Mesothelial cell of epicardium (in vitro differentiated cells): ENCODE data around the gene VPS13C. TPM values are rescaled to one million over a fixed set of nuclear protein-coding genes. Genes with fewer than 3 reads are reported as not detected.
A peak's percentile ranks its signal among the peaks of the same experiment; 100 is the strongest.

Source experiments
- DNase-seq, 2 experiments: peaks; one replicate each; pipeline ENCODE4 v3.0.0; 2021; ENCODE audit warnings: low spot score in 2 of 2; ENCODE audit not compliant: unreplicated experiment in 2 of 2
- H3K27ac Mint-ChIP-seq: 2 replicates; pipeline ENCODE4 v1.8.0; 2021; ENCODE audit warnings: mixed read lengths
- H3K27me3 Mint-ChIP-seq: 2 replicates; pipeline ENCODE4 v1.8.0; 2021; ENCODE audit warnings: low read depth, mixed read lengths
- H3K36me3 Mint-ChIP-seq: 2 replicates; pipeline ENCODE4 v1.8.0; 2021; ENCODE audit warnings: mixed read lengths
- H3K4me1 Mint-ChIP-seq: 2 replicates; pipeline ENCODE4 v1.8.0; 2021; ENCODE audit warnings: mixed read lengths
- H3K4me3 Mint-ChIP-seq: 2 replicates; pipeline ENCODE4 v1.8.0; 2021; ENCODE audit warnings: mild to moderate bottlenecking, moderate library complexity, mixed read lengths
- H3K9me3 Mint-ChIP-seq: 2 replicates; pipeline ENCODE4 v1.8.0; 2021; ENCODE audit warnings: mixed read lengths
- CTCF ChIP-seq: fragments of 200-600 bp; sonication (generic); IDR thresholded peaks from one replicate; pipeline ENCODE4 v1.5.0; 2021; ENCODE audit warnings: antibody characterized with exemption; ENCODE audit not compliant: unreplicated experiment
- total RNA-seq: library from RNA; stranded (reverse); gene quantifications from 3 replicates; pipeline ENCODE4 v1.2.1, GENCODE V29; 2021

Gene VPS13C
- total RNA-seq, 1 donor from 2014 or later, result 44.7 TPM

- H3K4me1 Mint-ChIP-seq, result no peaks in the 10 kb centered on the region
- no peak overlapping the region for H3K27ac Mint-ChIP-seq
- peak in 1 of 2 experiments; percentile 83 for DNase-seq
- TF ChIP-seq CTCF, result peak; percentile 98
- no peaks in the 10 kb centered on the region for H3K36me3 Mint-ChIP-seq
- H3K9me3 Mint-ChIP-seq, result no peaks in the 10 kb centered on the region
- no peak overlapping the region for H3K4me3 Mint-ChIP-seq
- H3K27me3 Mint-ChIP-seq, result peaks cover 20% of the 10 kb centered on the region
Measured at GRCh38 chr15:61835496-61836106, 224.6 kb downstream of the VPS13C start.

- Mint-ChIP-seq H3K27me3 (peaks cover 20% of the 10 kb centered on the region), H3K4me3 (no peak overlapping the region), H3K9me3 (no peaks in the 10 kb centered on the region), H3K36me3 (no peaks in the 10 kb centered on the region), H3K27ac (no peak overlapping the region), H3K4me1 (no peaks in the 10 kb centered on the region)
- no peak for TF ChIP-seq CTCF
- DNase-seq, result no peak
Measured at GRCh38 chr15:61835029-61835428, 225.2 kb downstream of the VPS13C start.

GRCh38 chr15:61834076-61834697 lies 226.1 kb downstream of the VPS13C start:
- H3K4me3 Mint-ChIP-seq, result no peak overlapping the region
- no peaks in the 10 kb centered on the region for H3K36me3 Mint-ChIP-seq
- peak; percentile 53 to 92 for DNase-seq
- peaks cover 19% of the 10 kb centered on the region for H3K27me3 Mint-ChIP-seq
- no peaks in the 10 kb centered on the region for H3K9me3 Mint-ChIP-seq
- H3K27ac Mint-ChIP-seq, result no peak overlapping the region
- TF ChIP-seq CTCF, result peak; percentile 99
- no peaks in the 10 kb centered on the region for H3K4me1 Mint-ChIP-seq

GRCh38 chr15:61832223-61832622 lies 228.0 kb downstream of the VPS13C start:
- no peaks in the 10 kb centered on the region for H3K9me3 Mint-ChIP-seq

GRCh38 chr15:61831505-61831921 lies 228.7 kb downstream of the VPS13C start:
- H3K27ac Mint-ChIP-seq, result no peak overlapping the region
- no peaks in the 10 kb centered on the region for H3K36me3 Mint-ChIP-seq
- TF ChIP-seq CTCF, result no peak
- H3K27me3 Mint-ChIP-seq, result peaks cover 19% of the 10 kb centered on the region
- DNase-seq, result no peak
- no peaks in the 10 kb centered on the region for H3K9me3 Mint-ChIP-seq
- no peaks in the 10 kb centered on the region for H3K4me1 Mint-ChIP-seq
- no peak overlapping the region for H3K4me3 Mint-ChIP-seq

More at GRCh38 chr15:61832223-61832622, 228.0 kb downstream of the VPS13C start:
- Mint-ChIP-seq H3K27me3 (peaks cover 19% of the 10 kb centered on the region), H3K4me1 (no peaks in the 10 kb centered on the region), H3K4me3 (no peak overlapping the region), H3K27ac (no peak overlapping the region), H3K36me3 (no peaks in the 10 kb centered on the region)
- no peak for DNase-seq
- no peak for TF ChIP-seq CTCF
